GM13976 (cell line): ENCODE data around the gene PPP1R18.

Experiments
- DNase-seq: peaks from one replicate; pipeline ENCODE4 v3.0.0; 2012; ENCODE audit warnings: low spot score
- CTCF ChIP-seq: IDR thresholded peaks from 2 replicates; pipeline ENCODE4 v1.5.1; 2012; ENCODE audit warnings: borderline replicate concordance, mild to moderate bottlenecking; ENCODE audit not compliant: insufficient read depth; ENCODE audit errors: extremely low read depth, missing control alignments, control extremely low read depth
- in situ Hi-C: fragments of 300-500 bp; cut with MboI; formaldehyde crosslinking; loops from one replicate; pipeline ENCODE4 v1.12.0; 2022; ENCODE audit warnings: low sequenced_read_pairs, mixed read lengths, inconsistent platforms; ENCODE audit not compliant: unreplicated experiment

PPP1R18 gene

GRCh38 chr6:30705620-30706019 lies 19.2 kb upstream of the PPP1R18 start:
- DNase-seq: no peak
- no peak for TF ChIP-seq CTCF
- in situ Hi-C loops: no loop called here

- DNase-seq: no peak
- no peak for TF ChIP-seq CTCF
- in situ Hi-C loops: no loop called here
These were observed 17.4 kb upstream of the PPP1R18 start for GRCh38 chr6:30703821-30704220.

GRCh38 chr6:30703011-30703410 lies 16.6 kb upstream of the PPP1R18 start:
- no peak for TF ChIP-seq CTCF
- in situ Hi-C loops: no loop called here

GRCh38 chr6:30700340-30700739 lies 13.9 kb upstream of the PPP1R18 start:
- DNase-seq: no peak
- TF ChIP-seq CTCF: no peak
- in situ Hi-C loops: no loop called here

More at GRCh38 chr6:30703011-30703410, 16.6 kb upstream of the PPP1R18 start:
- no peak for DNase-seq

GRCh38 chr6:30696432-30696831 lies 10.0 kb upstream of the PPP1R18 start:
- no peak for DNase-seq
- in situ Hi-C loops: no loop called here

GRCh38 chr6:30691208-30691847 lies 4.9 kb upstream of the PPP1R18 start:
- TF ChIP-seq CTCF: no peak
- in situ Hi-C loops: no loop called here
- DNase-seq: no peak

More at GRCh38 chr6:30696432-30696831, 10.0 kb upstream of the PPP1R18 start:
- no peak for TF ChIP-seq CTCF
